ENCODE measurements around the gene ISG20.

ISG20 gene

GRCh38 chr15:88638626-88639372, at the start of gene ISG20:
Gene ISG20, plus strand, starts transcription at chr15:88639016. Its CDS starts 351 bp downstream, at chr15:88639367.
- DNase-seq: no peak

GRCh38 chr15:88590759-88591158, 48.1 kb upstream of the ISG20 start:
- no peak for DNase-seq

GRCh38 chr15:88591384-88591783, 47.4 kb upstream of the ISG20 start:
- DNase-seq: no peak

- no peak for DNase-seq
These were observed 34.9 kb upstream of the ISG20 start for GRCh38 chr15:88603885-88604284.

- DNase-seq: no peak
These were observed 34.2 kb upstream of the ISG20 start for GRCh38 chr15:88604381-88605188.

- no peak for DNase-seq
These were observed 33.4 kb upstream of the ISG20 start for GRCh38 chr15:88605189-88606069.

GRCh38 chr15:88606070-88606794, 32.6 kb upstream of the ISG20 start:
- DNase-seq: no peak

GRCh38 chr15:88607951-88608350, 30.9 kb upstream of the ISG20 start:
- no peak for DNase-seq

- no peak for DNase-seq
These were observed 30.1 kb upstream of the ISG20 start for GRCh38 chr15:88608607-88609181.

GRCh38 chr15:88609344-88610090, 29.3 kb upstream of the ISG20 start:
- DNase-seq: no peak

- DNase-seq: no peak
These were observed 28.1 kb upstream of the ISG20 start for GRCh38 chr15:88610701-88611231.

- no peak for DNase-seq
These were observed 26.5 kb upstream of the ISG20 start for GRCh38 chr15:88612186-88612796.

GRCh38 chr15:88613074-88613944, 25.5 kb upstream of the ISG20 start:
- no peak for DNase-seq

GRCh38 chr15:88615303-88616107, 23.3 kb upstream of the ISG20 start:
- DNase-seq: no peak

GRCh38 chr15:88616240-88616639, 22.6 kb upstream of the ISG20 start:
- DNase-seq: no peak

- DNase-seq: no peak
These were observed 21.6 kb upstream of the ISG20 start for GRCh38 chr15:88617031-88617722.

- no peak for DNase-seq
These were observed 21.0 kb upstream of the ISG20 start for GRCh38 chr15:88617790-88618189.

GRCh38 chr15:88618686-88619085, 20.1 kb upstream of the ISG20 start:
- DNase-seq: no peak
